SW480 (cell line): ENCODE results near the gene IFT22.
A peak's percentile ranks its signal among the peaks of the same experiment; 100 is the strongest.
"Not testable (repeated sequence)": the region's sequence is repeated elsewhere in the genome, so short reads cannot be mapped to it uniquely, and the experiment has no call there.

ENCODE experiments used
- DNase-seq: peaks from one replicate; pipeline ENCODE4 v3.0.0-alpha.2; 2016; ENCODE audit warnings: low spot score

The IFT22 gene

DNA sequence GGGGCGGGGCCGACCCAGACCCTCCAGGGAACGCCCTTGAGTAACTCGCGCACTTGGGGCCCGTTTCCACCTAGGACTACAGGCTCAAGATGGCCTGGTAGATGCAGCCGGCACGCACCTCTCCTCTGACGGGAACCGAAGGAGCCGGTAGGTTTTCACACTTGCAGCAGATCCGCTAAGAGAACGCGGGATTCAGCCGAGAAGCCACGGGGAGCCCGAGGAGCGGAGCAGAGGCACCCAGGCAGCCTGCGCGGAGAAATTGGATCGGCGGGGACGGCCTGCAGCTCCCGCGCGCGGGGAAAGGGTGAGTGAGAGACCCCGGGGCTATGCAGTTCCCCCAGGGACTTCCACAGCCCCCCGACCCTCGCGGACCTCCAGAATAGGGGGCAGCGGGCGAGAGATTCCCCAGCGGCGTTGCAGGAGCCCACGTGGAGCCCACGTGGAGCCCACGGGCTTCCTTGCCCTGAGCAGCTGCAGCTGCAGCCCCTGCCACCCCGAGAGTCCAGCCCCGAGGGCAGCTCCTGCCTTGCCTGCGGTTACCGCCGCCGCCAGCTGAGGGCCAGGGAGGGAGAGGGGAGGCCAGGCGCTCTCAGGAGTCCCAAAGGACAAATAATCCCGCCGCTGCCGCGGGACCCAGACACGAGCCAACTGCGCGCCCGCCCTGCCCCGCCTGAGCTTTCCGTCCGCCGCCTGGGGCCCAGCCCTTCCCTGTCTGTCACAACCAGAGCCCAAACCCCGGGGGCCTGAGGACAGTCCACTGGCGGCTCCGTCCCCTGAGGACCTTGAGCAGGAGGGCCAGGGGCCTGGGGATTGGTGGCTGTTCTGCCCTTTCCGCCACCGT, 13.1 kb downstream of the IFT22 start:
- DNase-seq, result peak; percentile 86

DNA sequence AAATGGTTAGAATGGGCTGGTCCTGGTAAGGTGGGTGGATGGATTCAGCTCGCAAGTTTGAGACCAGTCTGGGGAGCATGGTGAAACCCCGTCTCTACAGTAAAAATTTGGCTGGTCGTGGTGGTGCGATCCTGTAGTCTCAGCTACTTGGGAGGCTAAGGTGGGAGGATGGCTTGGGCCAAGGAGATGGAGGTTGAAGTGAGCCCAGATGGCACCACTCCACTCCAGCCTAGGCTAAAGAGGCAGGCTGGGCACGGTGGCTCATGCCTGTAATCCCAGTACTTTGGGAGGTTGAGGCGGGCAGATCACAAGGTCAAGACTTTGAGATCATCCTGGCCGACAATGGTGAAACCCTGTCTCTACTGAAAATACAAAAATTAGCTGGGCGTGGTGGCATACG, 15.3 kb downstream of the IFT22 start:
- DNase-seq, result no peak

DNA sequence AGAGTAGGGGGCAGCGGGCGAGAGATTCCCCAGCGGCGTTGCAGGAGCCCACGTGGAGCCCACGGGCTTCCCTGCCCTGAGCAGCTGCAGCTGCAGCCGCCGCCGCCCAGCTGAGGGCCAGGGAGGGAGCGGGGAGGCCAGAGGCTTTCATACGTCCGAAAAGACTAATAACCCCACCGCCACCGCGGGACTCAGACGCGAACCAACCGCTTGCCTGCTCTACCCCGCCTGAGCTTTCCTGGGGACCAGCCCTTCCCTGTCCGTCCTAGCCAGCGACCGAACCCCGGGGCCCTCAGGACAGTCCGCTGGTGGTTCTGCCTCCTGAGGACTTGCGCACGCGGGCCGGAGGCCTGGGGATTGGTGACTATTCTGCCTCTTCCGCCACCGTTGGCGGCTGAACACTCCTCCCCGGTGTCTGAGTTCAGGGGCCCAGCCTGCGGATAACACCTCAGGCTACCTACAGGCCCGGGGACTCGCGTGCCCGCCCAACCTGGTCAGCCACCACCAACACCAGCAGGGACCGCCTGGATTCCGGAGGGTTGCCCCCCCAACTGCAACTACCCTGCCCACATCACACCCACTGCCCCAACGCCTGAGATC, 18.4 kb downstream of the IFT22 start:
- DNase-seq, result no peak

DNA sequence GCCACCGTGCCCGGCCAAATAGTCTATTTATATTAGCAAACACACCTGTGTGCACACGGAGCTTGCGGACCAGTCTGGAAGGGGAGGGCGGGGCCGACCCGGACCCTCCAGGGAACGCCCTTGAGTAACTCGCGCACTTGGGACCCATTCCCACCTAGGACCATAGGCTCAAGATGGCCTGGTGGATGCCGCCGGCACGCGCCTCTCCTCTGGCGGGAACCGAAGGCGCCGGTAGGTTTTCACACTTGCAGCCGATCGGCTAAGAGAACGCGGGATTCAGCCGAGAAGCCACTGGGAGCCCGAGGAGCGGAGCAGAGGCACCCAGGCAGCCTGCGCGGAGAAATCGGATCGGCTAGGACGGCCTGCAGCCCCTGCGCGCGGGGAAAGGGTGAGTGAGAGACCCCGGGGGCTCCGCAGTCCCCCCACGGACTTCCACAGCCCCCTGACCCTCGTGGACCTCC, 18.9 kb downstream of the IFT22 start:
- no peak for DNase-seq

DNA sequence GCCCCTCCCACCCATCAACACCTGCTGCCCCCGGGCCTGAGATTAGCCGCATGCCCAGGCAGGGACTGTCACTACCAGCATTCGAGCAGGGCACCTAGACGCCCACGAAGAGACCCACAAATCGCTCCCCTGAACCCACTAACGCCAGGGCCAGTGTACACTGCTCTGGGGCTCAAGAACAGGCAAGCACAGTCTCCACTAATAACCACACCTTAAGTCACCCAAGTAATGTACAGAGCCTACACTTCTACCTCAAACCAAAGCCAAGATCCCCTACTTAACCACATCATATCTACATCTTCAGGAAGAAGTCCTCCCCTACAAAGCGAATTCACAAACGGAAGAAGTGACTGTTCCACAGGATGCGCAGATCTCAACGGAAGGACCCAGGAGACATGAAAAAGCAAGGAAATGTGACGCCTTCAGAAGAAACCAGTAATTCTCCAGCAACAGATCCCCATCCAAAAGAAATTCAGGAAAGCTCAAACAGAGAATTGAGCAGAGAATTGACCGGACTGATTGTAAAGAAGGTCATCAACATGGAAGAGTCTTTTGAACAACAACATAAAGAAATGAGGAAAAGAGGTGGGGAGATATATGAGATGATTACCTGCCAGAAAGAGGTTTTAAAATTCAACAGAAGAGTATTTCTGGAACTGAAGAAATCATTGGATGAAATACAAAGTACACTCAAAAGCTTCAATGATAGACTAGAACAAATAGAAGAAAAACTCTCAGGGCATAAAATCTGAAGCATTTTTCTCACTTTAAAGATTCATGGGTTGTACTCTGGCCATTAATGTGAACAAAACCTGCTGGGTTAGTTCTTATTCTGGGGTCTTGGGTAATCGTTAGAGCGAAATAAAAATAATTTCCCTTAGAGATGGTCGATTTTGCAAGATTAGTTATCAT, 20.9 kb downstream of the IFT22 start:
- DNase-seq, result no peak

DNA sequence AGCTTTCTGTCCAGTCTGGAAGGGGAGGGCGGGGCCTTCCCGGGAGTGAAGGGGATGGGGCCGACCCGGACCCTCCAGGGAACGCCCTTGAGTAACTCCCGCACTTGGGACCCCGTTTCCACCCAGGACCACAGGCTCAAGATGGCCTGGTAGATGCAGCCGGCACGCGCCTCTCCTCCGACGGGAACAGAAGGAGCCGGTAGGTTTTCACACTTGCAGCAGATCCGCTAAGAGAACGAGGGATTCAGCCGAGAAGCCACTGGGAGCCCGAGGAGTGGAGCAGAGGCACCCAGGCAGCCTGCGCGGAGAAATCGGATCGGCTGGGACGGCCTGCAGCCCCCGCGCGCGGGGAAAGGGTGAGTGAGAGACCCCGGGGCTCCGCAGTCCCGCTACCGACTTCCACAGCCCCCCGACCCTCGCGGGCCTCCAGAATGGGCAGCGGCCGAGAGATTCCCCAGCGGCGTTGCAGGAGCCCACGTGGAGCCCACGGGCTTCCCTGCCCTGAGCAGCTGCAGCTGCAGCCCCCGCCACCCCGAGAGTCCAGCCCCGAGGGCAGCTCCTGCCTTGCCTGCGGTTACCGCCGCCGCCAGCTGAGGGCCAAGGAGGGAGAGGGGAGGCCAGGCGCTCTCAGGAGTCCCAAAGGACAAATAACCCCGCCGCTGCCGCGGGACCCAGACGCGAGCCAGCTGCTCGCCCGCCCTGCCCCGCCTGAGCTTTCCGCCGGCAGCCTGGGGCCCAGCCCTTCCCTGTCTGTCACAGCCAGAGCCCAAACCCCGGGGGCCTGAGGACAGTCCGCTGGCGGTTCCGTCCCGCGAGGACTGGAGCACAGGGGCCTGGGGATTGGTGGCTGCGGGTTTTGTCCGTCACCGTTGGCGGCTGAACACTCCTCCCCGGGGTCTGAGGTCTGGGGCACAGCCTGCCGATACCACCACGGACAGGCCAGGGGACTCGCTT, 21.8 kb downstream of the IFT22 start:
- DNase-seq, result no peak

DNA sequence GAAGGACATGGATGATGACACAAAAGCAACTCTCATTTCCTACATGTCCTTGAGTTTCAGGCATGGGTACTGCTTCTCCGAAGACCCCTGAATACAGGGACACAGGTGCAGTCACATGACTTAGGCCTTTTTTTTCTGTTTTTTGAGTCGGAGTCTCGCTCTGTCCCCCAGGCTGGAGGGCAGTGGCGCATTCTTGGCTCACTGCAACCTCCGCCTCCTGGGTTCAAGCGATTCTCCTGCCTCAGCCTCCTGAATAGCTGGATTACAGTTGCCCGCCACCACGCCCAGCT, 26.8 kb downstream of the IFT22 start:
- no peak for DNase-seq

DNA sequence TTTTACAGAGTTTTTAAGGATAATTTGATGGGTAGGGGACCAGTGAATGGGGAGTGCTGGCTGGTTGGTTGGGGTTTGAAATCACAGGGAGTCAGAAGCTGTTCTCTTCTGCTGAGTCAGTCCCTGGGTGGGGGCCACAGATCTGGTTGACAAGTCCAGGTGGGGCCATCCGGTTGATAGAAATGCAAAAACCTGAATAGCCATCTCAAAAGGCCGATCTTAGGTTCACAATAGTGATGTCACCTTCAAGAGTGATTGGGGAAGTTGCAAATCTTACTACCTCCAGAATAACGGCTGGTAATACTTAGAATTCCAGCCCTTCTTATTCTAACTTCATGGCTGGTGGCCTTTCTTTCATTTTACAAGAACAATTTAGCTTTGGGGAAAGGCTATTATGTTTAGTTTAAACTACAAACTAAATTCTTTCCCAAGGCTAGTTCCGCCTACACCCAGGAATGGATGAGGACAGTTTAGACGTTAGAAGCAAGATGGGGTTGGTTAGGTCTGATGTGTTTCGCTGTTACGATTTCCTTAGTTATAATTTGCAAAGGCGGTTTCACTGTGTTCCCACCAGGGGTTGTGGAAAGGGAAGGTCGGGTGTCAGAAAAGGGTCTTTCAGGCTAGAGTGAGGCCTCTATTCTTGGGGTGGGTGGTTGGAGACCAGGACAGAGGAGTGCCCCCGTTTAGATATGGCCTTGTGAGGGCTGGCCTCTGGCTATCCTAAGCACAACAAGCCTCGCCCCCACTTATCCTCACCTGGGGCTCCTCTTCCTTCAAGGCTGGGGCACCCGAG, 27.4 kb downstream of the IFT22 start:
- DNase-seq, result no peak

DNA sequence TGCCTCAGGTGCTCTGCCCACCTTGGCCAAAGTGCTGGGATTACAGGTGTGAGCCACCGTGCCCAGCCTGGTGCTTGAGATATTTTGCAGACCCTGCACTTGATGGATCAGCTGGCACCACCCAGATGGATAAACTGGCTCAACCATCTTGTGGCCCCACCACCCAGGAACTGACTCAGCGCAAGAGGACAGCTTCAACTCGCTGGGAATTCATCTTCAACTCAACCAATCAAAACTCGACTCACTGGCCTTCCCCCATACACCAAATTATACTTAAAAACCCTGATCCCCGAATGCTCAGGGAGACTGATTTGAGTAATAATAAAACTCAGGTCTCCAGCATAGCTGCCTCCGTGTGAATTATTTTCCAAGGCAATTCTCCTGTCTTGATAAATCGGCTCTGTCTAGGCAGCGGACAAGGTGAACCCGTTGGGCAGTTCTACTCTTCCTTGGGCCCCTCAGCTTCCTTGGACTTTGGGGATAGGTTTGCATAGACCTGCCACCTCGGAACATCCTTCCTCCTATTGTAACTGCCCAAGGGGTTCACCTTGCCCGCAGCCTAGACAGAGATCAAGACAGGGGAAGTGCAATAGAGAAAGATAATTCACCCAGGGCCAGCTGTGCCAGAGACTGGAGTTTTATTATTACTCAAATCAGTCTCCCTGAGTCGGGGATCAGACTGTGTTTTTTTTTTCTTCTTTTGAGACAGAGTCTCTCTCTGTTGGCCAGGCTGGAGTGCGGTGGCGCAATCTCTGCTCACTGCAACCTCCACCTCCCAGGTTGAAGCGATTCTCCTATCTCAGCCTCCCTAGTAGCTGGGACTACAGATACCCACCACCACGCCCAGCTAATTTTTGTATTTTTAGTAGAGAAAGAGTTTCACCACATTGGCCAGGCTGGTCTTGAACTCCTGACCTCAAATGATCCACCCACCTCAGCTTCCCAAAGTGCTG, 28.3 kb downstream of the IFT22 start:
- DNase-seq, result not testable (repeated sequence)

DNA sequence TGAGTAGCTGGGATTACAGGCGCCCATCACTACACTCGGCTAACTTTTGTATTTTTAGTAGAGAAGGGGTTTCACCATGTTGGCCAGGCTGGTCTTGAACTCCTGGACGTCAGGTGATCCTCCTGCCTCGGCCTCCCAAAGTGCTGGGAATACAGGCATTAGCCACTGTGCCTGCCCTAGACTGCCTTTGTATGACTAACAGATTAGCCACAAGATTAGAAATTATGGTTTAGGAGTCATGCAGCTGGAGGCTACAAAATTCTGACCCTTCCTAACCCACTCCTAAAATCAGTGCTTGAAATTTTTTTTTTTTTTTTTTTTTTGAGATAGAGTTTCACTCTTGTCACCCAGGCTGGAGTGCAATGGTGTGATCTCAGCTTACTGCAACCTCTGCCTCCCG, 29.0 kb downstream of the IFT22 start:
- DNase-seq, result not testable (repeated sequence)

DNA sequence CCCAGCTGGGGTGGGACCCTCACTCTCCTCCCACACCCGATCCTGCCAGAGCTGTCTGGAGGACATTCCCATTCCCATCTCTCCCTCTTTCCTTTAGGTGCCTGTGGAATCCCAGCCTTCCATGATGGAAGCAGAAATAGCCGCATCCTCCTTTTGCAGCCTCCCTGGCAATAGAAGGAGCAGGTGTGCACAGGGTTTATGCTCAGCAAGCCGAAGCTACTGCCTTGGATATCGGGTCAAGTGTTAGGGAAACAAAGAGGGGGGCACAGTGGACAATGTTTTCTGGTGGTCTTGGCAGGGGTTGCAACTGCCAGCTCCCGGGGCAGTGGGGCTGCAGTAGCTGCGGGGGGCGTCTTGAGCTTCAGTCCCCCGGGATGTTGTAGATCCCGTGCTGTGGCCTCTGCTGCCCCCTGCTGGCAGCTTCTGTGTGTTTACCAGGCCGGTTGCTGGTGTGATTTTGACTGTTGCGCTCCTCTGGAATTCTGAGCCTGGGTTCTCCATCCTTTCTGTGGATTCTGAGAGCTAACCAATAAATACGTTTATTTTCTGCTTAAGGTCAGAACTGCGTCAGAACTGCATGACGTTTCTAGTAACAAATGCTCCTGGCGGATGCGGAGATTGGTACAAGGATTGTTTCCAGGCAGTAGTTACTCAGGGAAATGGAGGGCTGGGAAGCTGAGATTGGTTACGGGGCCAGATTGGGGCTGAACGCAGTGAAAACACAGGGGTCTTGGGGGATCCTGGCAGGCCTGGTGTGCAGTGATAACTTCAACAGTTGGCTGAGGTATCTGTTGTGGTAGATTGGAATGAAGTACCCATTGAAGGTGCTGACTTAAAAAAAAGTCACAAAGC, 31.2 kb downstream of the IFT22 start:
- DNase-seq, result peak; percentile 57

DNA sequence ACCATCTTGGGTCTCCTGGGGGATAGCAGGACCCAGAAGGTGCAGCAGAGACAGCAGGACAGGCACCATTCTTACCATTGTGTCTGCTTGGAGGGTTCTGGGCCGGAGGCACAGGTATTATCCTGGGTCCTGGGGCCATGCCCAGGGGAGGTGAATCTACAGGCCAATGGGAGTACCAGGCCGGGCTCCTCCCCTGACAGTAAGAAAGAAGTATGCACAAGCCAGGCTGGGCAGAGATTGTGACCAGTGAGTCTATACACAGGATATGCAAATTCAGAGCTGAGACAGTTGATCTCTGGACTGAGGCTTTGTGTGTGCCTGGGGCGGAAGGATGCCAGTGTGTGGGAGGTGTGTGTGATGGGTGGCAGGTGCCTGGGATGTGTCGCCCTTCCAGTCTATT, 31.9 kb downstream of the IFT22 start:
- DNase-seq, result peak; percentile 38

DNA sequence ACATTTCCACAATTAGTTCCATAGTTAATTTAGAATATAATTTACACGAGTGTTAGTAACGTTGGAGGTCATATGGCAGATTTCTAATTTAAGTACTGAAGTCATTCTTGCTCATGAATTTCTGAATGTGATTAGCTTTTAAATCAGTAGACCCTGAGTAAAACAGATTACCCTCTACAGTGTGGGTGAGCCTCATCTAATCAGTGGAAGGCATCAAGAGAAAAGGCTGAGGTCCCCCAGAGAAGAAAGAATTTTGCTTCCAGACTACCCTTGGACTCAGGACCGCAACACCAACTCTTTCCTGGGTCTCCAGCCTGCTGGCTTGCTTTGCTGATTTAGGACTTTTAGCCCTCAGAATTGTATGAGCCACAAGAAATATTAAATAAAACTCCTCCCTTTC, 33.2 kb downstream of the IFT22 start:
- DNase-seq, result no peak

DNA sequence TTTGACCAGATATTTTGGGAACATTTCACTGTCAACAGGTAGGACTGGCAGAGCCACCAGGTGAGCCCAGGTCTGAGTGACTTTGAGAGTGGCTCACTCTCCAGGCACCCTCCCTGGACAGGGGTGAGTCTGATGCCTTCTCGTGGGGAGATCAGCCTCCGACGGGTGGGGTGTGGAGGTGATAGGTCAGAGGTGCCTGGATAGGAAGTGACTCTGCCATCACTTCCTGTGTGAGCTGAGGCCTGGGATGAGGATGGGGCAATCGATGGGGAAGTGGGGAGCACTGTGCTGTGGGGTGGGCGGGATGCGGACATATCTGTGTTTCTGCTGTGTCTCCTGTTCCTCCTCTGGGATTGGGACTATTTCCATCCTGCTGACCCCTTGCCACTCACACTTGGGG, 34.6 kb downstream of the IFT22 start:
- DNase-seq, result no peak

DNA sequence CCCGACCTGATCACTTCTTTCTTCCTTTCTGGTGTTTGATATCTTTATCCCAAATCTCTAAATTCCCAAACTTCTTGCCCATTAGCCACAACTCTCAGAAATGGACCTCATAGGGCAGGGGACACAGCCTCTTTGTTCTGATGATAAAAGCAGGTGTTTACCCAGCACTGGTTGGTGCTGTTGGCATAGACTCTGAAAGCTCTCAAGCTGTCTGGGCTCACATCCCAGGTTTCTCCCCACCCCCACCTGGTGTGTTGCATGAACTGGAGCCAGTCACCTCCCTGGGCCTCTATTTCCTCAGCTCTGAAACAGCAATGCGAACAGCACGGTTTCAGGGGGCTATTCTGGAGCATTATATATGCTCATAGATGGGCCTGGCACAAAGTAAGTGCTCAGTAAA, 35.7 kb downstream of the IFT22 start:
- not testable (repeated sequence) for DNase-seq

DNA sequence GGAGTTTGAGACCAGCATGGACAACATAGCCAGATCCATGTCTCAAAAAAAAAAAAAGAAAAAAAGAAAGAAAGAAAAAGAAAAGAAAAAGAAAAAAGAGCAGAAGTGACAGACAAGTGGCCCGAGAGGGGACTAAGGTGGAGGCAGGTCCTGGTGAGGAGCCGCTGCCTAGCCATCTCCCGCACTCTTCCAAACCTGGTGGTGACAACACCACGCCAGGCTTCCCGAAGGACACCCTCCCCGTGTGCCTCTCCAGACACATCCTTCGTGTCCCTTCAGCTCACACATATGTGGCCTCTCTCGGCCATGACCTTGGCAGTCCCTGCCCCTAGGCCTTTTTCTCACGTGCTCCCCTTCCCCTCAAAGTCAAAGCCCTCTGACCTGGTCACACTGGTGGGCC, 36.4 kb downstream of the IFT22 start:
- DNase-seq, result no peak

DNA sequence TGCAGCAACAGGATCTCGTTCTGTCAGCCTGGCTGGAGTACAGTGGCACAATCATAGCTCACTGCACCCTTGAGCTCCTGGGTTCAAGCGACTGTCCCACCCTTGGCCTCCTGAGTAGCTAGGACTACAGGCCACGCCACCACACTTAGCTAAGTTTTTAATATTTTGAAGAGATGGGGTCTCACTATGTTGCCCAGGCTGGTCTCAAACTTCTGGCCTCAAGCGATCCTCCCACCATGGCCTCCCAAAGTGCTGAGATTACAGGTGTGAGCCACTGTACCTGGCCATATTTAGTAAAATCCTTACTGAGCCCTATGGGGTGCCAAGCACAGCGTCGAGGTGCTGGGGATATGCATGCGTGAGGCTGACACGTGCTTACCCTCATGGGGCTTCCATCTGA, 40.7 kb downstream of the IFT22 start:
- not testable (repeated sequence) for DNase-seq

DNA sequence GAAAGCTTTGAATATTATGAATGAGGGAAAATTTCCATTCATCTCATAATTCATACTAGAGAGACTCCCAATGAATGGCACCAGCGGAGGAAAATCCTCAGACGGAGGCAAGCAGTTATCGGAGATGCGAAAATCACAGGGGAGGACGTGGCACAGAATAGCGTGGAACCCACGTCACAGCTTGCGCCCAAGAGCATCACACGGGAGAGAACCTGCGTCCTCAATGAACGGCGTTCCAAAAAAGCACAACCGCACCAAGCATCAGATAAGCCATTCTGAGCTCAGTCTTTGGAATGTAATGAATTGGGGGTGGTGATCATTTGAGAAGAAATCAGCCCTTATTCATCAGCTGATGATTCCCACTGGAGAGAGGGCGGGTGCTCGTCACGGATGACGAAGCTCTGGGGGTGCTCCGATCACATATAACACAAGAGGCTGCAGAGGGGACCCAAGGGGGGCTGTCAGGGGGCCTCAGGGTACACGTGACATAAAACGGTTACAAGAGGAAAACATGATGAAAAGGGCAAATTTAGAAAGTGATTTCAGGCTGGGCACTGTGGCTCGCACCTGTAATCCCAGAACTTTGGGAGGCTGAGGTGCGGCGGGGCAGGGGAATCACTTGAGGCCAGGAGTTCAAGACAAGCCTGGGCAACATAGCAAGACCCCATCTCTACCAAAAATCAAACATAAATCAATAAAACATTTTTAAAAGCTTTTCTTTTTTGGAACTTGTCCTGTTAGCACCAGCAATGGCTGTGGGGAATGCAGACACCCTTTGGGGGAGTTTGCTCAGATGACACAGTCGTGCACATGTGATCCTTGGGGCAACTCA, 42.9 kb downstream of the IFT22 start:
- DNase-seq, result no peak
